GM12865 (cell line): ENCODE measurements around the gene PLEKHA7.

Experiments used
- DNase-seq: peaks from one replicate; pipeline ENCODE4 v3.0.0; 2010; ENCODE audit warnings: low read depth
- H3K4me3 ChIP-seq: 2 replicates; pipeline ENCODE4 v1.5.1; 2011; ENCODE audit warnings: mild to moderate bottlenecking, low read depth, low read length, control low read depth
- CTCF ChIP-seq: IDR thresholded peaks from 2 replicates; pipeline ENCODE4 v1.5.1; 2011; ENCODE audit warnings: low read length, control low read depth, low read depth, inconsistent platforms; ENCODE audit not compliant: insufficient read depth; ENCODE audit errors: missing control alignments

PLEKHA7 gene

GRCh38 chr11:16781936-16782919 lies 232.0 kb downstream of the PLEKHA7 start:
- no peak for DNase-seq
- H3K4me3 ChIP-seq, result no peak overlapping the region
- TF ChIP-seq CTCF, result no peak

GRCh38 chr11:16780698-16781550 lies 233.3 kb downstream of the PLEKHA7 start:
- H3K4me3 ChIP-seq, result no peak overlapping the region
- no peak for DNase-seq
- TF ChIP-seq CTCF, result no peak

GRCh38 chr11:16780146-16780545 lies 234.1 kb downstream of the PLEKHA7 start:
- no peak overlapping the region for H3K4me3 ChIP-seq
- no peak for TF ChIP-seq CTCF
- no peak for DNase-seq

- TF ChIP-seq CTCF, result no peak
- H3K4me3 ChIP-seq, result no peak overlapping the region
- DNase-seq, result no peak
Observed at GRCh38 chr11:16779436-16779835, 234.8 kb downstream of the PLEKHA7 start.

GRCh38 chr11:16778876-16779275 lies 235.3 kb downstream of the PLEKHA7 start:
- no peak for DNase-seq

GRCh38 chr11:16778286-16778685 lies 235.9 kb downstream of the PLEKHA7 start:
- DNase-seq, result no peak
- H3K4me3 ChIP-seq, result no peak overlapping the region
- no peak for TF ChIP-seq CTCF

More at GRCh38 chr11:16778876-16779275, 235.3 kb downstream of the PLEKHA7 start:
- no peak overlapping the region for H3K4me3 ChIP-seq
- no peak for TF ChIP-seq CTCF
